ENCODE data around the gene TUG1. TPM values are rescaled to one million over a fixed set of nuclear protein-coding genes. Genes with fewer than 3 reads are reported as not detected.
A peak's percentile ranks its signal among the peaks of the same experiment; 100 is the strongest.

The TUG1 gene
- total RNA-seq (2014; rRNA removed; shearing (Covaris generic)): 34.4 and 41.8 TPM in 2 replicates

DNA sequence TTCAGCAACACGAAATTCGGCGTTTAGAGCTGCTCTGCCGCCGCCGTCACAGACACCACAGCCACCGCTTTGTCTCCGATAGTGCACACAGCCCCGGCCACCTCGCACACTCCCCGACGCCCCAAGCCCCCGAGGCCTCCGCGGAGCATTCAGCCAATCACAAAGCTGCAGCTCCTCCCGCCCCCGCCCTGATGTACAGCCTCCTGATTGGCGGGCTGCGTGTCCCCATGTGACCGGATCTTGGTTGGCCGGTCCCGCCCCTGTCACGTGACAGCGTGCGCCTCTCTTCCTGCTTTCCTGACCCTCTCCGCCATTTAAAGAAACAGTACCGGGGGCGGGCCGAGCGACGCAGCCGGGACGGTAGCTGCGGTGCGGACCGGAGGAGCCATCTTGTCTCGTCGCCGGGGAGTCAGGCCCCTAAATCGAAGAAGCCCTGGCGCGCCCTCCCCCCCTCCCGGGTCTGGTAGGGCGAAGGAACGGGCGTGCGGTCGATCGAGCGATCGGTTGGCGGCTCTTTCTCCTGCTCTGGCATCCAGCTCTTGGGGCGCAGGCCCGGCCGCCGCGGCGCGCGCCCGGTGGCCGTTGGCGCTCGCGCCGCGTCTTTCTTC lies at the start of gene TUG1:
Gene TUG1, plus strand, starts transcription at position 342 of the 608 bp plus-strand sequence.
- DNase-seq (ENCODE audit: low spot score): peak; percentile 98
- in situ Hi-C loops (cut with HindIII; ENCODE audit: low sequenced_read_pairs): no loop called here

DNA sequence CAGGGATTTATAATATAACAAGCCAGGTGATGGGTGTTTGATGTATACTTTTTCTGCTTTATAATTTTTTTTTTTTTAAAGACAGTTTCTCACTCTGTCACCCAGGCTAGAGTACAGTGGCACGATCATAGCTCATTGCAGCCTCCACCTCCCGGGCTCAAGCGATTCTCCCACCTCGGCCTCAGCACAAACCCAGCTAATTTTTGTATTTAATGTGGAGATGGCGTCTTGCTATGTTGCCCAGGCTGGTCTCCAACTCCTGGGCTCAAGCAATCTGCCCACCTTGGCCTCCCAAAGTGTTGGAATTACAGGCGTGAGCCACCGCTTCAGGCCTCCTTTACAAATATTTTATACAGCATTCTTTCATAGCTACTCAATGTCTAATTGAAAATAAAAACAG lies 49.1 kb upstream of the TUG1 start:
- no peak for DNase-seq (ENCODE audit: low spot score)
- in situ Hi-C loops (cut with HindIII; ENCODE audit: low sequenced_read_pairs): no loop called here

DNA sequence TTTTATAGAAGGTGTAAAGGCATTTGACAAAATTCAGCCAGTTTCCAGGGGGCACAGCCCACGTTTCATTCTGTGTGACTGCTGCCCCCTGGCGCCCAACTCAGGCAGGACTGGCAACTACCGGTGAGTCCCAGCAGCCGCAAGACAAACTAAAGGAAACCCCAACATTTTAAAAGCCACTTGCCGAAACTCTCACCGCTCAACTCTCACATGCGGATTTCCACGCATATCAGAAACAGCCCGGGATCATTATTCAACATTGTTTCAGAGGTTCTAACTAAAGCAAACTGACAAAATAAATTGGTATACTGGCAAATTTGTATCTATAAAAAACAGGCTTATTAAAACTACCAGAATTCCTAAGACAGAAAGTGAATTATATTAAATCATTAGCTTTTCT lies 48.7 kb upstream of the TUG1 start:
- DNase-seq (ENCODE audit: low spot score): peak; percentile 83
- in situ Hi-C loops (cut with HindIII; ENCODE audit: low sequenced_read_pairs): no loop called here

DNA sequence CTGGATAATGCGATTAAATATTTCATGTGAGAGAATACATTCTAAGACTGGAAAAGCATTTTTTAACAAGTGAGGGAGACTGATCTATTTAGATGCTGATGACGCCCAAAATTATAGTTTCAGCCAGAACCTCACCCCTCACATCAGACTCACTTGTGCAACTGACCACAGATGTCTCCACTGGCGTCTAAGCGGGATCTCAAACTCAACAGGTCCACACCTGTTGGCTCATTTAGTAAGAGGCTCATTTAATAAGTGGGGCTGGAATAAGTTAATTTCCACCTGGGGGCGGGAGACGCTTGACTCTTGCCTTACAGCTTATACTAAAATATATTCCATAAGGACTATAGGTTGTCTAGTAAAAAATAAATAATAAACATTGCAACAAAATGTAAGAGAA lies 48.0 kb upstream of the TUG1 start:
- peak; percentile 9 for DNase-seq (ENCODE audit: low spot score)

DNA sequence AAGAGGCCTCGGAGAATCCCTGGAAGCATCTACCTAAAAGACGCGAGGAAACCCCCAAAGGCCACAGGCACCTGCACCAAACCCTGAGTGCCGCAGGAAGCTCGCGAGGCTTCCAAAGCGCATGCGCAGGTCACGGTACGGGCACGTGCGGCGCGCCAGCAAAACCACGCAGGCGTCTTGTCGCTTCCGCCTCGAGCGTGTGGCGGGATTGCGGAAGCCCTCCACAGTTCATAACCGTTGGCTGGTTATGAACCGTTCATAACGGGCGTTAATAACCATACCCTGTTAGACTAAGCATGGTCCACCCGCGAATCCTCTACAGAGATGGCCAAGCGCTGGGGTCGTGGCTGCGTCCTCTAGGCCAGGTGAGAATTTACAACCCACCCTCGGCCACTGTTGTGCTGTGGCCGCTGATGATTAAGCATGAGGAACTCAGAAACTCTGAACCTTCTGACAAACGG lies 46.9 kb upstream of the TUG1 start:
- peak; percentile 62 for DNase-seq (ENCODE audit: low spot score)
- in situ Hi-C loops (cut with HindIII; ENCODE audit: low sequenced_read_pairs): no loop called here

More for the DNA sequence above, 48.0 kb upstream of the TUG1 start:
- in situ Hi-C loops (cut with HindIII; ENCODE audit: low sequenced_read_pairs): no loop called here

DNA sequence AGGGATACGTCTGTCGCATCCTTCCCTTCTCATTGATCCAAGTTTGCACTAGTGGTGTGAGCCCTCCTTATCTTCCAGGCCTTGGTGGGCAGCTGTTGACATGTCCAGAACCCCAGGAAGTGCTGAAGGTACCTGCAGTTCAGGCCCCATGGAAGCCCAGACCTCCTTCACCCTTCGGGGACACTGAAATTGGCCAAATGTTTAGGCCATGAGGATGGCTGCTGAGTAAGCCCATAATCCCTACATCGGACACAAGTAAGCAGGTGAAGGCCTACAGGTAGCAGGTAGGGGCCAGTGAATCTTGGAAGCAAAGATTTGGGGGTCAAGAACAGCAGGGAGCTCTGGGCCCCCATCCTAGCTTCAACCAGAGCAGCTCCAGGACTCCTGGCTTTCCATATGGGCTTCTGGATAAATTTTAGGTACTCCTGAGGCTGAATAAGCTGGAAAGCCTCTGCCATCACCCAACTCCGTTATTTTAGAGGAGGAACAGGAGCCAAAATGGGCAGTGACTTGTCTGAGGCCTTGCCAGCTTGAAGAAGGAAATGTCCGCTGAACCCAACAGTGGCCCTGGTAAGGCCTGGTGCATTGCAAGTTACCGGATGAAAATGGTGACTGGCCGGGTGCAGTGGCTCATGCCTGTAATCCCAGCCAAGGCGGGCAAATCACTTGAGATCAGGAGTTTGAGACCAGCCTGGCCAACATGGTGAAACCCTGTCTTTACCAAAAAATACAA lies 45.7 kb upstream of the TUG1 start:
- in situ Hi-C loops (cut with HindIII; ENCODE audit: low sequenced_read_pairs): no loop called here
- no peak for DNase-seq (ENCODE audit: low spot score)

DNA sequence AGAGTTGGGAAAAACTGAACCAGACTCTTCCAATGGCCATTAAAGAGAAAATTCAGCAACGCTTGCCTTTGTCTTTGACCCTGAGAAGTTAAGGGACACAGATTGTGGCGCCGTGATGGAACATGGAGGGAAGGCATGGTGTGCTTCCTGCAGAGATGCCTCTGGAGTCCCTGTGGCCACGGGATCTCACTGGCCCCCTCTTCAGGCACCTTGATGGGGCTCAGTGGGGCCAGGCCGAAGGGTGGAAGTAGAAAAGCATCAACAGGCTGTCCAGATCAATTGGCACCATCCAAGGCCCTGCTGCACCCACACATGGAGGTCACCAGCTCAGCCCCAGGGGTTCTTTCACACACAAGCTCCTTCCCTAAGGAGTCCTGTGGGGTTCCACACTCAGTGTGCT lies 43.4 kb upstream of the TUG1 start:
- no peak for DNase-seq (ENCODE audit: low spot score)
- in situ Hi-C loops (cut with HindIII; ENCODE audit: low sequenced_read_pairs): no loop called here

DNA sequence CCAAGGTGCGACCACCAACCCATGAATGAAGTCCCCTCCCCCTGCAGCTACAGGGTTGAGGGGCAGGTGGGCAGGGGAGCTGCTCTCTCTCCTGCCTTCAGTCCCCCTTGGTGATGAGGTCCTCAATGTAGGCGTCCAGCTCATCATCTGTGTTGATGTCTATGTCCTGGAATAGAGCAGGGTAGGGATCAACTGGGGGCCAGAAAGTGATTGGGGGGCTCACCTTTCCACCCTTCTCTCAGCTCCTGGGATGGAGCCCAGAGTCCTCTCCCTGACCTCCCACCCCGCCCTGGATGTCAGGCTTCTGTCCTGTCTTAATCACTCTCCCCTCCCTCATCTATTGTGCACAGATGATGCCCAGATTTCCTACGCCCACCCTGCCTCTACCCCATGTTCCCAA lies 42.4 kb upstream of the TUG1 start:
- DNase-seq (ENCODE audit: low spot score): no peak
- in situ Hi-C loops (cut with HindIII; ENCODE audit: low sequenced_read_pairs): no loop called here

DNA sequence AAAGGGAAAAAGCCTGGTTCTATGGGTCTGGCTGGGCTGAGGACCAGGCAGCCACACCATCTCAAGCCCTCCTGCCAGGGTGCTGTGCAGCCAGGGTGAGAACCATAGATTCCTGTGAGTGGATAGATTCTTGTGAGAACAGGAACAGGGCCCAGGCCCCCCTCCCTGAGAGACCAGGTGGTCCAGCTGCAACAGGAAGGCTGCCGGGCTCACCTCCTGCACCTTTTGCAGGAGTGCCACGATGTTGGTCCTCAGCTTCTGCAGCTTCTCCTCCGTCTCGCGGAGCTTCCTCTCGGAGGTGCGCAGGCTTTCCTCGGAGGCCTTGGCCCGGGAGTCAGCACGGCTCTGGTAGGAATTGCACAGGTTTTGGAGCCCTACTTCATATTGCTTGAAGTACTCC lies 41.3 kb upstream of the TUG1 start:
- in situ Hi-C loops (cut with HindIII; ENCODE audit: low sequenced_read_pairs): no loop called here
- DNase-seq (ENCODE audit: low spot score): no peak

DNA sequence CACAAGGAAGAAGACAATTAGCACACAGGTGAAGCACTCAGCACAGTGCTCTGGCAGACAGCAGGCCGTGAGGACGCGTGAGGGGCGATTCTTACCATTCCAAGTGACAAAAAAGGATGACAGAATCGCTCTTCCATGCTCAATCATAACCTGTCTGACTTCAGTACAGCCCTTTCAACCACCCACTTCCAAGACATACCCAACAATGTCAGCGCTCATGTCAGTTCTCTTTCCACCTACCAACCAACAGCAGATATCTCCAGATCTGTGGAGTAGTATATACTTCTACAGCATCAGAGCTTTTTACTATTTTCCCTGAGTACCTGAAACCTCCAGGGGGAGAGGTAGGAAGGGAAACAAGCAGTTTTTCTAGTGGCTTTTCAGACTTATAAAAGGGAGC lies 40.7 kb upstream of the TUG1 start:
- in situ Hi-C loops (cut with HindIII; ENCODE audit: low sequenced_read_pairs): no loop called here
- no peak for DNase-seq (ENCODE audit: low spot score)

DNA sequence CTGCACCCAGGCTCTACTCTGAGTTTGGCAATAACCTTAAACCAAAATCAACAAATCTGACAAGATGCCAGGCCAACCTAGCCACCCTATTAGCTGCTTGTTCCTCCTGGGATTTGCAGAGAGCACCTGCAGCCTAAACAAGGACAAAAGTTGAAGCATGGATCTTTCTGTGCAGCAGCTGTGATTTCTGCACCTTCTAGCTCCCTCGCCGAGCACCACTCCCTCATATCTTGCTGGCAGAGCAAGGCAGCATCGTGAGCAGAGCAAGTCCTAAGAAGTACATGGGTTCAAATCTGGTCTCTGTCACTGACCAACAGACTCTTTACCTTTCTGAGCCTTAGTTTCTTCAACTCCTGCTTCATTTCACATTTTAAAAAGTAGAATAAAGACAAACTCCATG lies 38.8 kb upstream of the TUG1 start:
- no peak for DNase-seq (ENCODE audit: low spot score)
- in situ Hi-C loops (cut with HindIII; ENCODE audit: low sequenced_read_pairs): no loop called here

DNA sequence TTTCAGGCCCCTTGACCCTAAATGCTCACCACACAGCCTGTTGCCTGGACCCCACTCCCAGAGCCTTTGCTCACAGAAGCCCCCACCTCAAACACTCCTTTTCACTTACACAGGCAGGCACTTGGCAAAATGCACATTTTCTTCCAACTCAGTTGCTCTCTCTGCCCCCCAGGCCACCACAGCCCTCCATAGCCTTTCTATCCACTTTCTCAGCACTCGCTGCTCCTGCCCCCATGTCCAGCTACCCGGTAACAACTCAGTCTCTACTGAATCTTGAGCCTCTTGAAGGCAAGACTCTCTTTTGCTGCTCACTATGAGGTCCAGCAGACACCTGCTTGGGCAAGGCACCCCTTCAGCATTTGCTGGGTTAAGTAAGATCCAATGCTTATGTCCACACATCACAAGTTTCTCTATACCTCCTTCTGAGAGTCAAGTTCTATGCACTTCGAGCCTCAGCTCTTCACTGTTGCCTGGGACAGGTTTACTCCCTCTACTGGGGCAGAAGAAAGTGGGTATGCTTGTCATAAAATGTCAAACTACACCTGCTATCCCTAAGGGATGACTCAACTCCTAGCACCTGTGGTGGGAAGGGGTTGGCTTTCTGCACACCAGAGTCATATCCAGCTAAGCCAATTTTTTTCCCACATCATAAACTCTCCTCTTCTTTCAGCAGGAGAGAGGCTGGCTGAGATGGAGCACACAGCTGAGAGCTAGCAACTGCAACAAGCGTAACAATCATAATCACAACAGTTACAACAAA lies 37.3 kb upstream of the TUG1 start:
- in situ Hi-C loops (cut with HindIII; ENCODE audit: low sequenced_read_pairs): no loop called here
- DNase-seq (ENCODE audit: low spot score): no peak

DNA sequence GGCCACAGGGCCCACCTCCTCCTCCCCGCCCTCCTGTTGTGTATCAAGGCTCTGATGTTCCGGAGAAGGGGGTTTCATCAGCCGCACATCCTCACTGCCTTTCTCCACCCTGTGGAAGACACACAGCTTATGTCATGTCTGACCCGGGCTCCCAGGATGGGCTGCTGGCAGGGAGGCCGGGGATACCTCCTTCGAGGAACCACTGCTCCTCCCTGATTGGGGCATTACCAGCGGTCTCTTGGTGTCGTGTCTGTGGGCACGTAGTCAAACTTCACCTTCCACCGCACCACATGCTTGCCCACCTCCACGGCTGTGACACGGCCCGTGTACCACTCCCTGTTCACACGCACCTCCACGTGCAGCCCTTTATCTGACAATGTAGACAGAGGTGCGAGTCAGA lies 36.4 kb upstream of the TUG1 start:
- in situ Hi-C loops (cut with HindIII; ENCODE audit: low sequenced_read_pairs): no loop called here

DNA sequence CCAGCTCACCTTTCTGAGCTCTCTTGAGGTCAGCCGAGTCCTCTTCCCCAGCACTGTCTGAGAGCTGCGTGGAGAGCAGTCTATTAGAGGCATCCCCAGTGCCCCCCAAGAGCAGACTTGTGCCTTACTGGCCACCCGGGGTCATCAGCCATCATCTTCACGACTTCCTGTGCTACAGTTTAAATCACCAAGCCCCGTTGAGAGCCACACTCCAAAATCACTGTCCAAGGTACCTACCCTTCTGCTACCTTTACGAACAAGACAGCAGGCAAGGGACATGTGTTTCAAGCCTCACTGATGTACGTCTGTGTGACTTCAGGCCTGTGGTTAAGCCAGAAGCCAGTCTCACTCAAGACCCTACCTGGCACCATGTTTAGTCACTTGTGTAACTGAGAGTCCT lies 35.6 kb upstream of the TUG1 start:
- in situ Hi-C loops (cut with HindIII; ENCODE audit: low sequenced_read_pairs): no loop called here
- no peak for DNase-seq (ENCODE audit: low spot score)

More for the DNA sequence above, 36.4 kb upstream of the TUG1 start:
- DNase-seq (ENCODE audit: low spot score): no peak

DNA sequence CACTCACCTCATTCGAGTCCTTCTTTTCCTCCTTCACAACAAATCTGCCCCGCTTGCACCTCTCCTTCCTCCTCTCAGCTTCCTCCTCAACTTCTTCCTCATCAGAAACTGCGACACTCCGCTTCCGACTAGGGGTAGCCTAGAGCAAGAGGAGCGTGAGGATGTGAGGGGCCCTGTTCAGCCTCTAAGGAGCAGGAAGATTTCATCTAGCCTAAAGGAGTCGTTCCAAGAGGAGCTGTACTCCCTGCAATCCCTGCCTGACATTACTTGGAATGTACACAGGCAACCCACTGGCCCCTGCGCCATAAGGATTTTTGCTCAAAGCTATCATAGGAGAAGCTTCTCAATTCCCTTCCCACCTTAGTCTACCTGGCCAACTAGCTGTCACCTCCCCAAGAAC lies 35.0 kb upstream of the TUG1 start:
- in situ Hi-C loops (cut with HindIII; ENCODE audit: low sequenced_read_pairs): no loop called here
- no peak for DNase-seq (ENCODE audit: low spot score)

DNA sequence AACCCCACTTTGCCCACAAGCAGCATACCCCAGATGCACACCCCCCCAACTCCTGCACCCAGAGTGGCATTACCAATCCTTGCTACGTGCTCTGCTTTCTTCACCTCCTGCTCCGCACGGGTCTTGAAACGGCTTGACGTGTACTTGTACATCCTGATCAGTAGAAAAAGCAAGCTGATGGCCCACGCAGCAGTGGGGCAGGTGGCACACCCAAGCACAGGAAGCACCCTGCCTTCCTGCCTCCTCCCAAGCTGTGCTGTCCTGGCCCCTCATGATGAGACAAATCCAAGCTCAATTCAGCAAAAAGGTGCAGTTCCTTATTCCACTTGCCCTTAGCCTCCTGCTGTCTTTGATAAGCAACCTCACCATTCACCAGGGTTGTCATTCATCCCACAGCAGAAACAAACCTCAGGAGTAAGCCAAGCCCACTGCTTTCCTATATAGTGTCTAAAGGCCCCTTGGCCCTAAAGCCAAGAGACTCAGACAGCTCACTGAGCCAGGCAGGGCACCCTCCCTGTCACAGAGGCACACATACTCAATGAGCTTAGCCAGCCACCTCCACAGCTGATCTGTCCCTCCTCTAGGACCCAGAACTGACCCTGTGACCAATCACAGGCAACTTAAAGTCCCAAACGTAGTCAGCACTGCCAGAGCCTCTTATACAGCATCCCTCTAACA lies 28.2 kb upstream of the TUG1 start:
- no peak for DNase-seq (ENCODE audit: low spot score)
- in situ Hi-C loops (cut with HindIII; ENCODE audit: low sequenced_read_pairs): no loop called here

DNA sequence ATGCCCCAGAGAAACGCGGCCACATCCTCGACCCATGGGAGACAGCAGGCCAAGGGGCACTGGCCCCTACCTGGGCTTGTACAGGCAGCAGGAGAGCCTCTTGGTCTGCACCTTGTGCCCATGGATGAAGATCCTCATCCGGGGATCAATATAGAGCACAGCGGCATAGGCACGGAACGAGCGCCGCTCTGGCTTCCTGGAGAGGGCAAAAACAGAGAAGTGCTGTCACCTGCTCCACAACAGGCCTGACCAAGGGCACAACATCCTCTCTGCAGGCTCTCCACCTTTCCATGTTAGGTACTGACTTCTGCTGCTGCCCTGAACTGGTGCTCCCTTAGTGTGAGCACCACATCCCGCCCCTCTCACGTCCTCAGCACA lies 27.7 kb upstream of the TUG1 start:
- in situ Hi-C loops (cut with HindIII; ENCODE audit: low sequenced_read_pairs): no loop called here
- no peak for DNase-seq (ENCODE audit: low spot score)

DNA sequence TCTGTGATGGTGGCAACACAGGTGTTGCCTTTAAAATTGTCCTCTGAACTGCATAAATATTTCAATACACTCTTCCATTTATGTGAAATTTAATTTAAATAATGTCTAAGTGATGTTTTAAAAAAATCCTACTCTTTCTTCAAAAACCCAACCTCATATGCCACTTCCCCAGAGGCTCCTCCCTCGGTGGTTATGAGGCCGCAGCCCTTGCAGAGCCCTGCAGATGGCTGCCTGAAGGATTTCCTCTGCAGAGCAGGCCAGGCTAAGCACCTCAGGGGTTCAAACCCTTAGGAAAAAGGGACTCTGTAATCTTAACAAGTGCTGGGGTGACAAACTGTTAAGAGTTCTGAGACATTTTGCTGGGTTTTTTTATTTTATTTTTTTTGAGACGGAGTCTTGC lies 25.7 kb upstream of the TUG1 start:
- DNase-seq (ENCODE audit: low spot score): no peak
- in situ Hi-C loops (cut with HindIII; ENCODE audit: low sequenced_read_pairs): no loop called here

DNA sequence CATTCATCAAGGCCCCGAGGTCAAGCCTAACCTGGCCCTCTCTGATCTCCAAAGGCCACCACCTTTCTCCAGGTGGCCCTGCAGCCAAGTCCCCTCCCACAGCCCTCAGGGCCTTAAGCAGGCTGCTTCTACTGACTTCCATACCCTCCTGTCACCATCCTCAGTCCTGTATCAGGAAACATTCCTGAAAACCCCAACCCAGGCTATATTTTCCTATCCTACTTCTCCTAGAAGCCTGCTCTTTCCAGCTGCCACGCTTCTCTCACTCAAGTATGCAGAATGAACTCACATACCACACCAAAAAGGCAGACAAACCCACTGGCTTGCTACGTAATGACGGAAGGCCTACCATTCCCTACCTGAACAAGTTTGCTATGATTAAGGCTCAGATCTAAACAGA lies 24.1 kb upstream of the TUG1 start:
- DNase-seq (ENCODE audit: low spot score): no peak
- in situ Hi-C loops (cut with HindIII; ENCODE audit: low sequenced_read_pairs): no loop called here

DNA sequence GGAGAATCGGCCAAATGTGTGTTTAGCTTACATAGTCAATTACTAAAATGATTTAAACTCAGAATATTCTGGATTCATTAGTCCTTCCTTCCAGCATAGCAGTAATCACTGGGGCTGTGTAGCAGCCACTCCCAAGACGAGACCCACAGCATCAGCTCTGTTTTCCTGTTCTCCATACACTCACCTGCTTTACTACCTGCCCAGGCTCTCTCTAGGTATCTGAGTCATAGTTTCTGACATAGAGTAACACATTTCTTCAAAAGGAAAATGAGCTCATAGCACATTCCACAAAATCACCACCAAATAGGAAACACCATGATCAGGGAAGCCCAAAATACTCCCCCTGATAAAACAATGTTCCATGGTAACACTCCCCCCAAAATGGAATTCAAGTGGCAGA lies 23.4 kb upstream of the TUG1 start:
- in situ Hi-C loops (cut with HindIII; ENCODE audit: low sequenced_read_pairs): no loop called here

More for the DNA sequence above, 23.4 kb upstream of the TUG1 start:
- no peak for DNase-seq (ENCODE audit: low spot score)

Measured in G401 (cell line).